ENCODE measurements around the gene EPHB1.

The EPHB1 gene

GRCh38 chr3:135243616-135244015 lies 448.6 kb downstream of the EPHB1 start:
- no peak for DNase-seq (ENCODE audit: extremely low read depth, low read depth)
- no peak overlapping the region for H3K4me3 ChIP-seq (replicated peaks; ENCODE audit: low read depth, low read length)
- TF ChIP-seq CTCF (IDR thresholded peaks at IDR 0.05; ENCODE audit: low read depth, low read length, missing control alignments), result no peak

GRCh38 chr3:135246027-135246426 lies 451.0 kb downstream of the EPHB1 start:
- DNase-seq (ENCODE audit: extremely low read depth, low read depth), result no peak
- H3K4me3 ChIP-seq (replicated peaks; ENCODE audit: low read depth, low read length), result no peak overlapping the region
- TF ChIP-seq CTCF (IDR thresholded peaks at IDR 0.05; ENCODE audit: low read depth, low read length, missing control alignments), result no peak

GRCh38 chr3:135248213-135248612 lies 453.2 kb downstream of the EPHB1 start:
- DNase-seq (ENCODE audit: extremely low read depth, low read depth), result no peak
- TF ChIP-seq CTCF (IDR thresholded peaks at IDR 0.05; ENCODE audit: low read depth, low read length, missing control alignments), result no peak
- no peak overlapping the region for H3K4me3 ChIP-seq (replicated peaks; ENCODE audit: low read depth, low read length)

GRCh38 chr3:135249186-135249585 lies 454.1 kb downstream of the EPHB1 start:
- no peak for TF ChIP-seq CTCF (IDR thresholded peaks at IDR 0.05; ENCODE audit: low read depth, low read length, missing control alignments)
- H3K4me3 ChIP-seq (replicated peaks; ENCODE audit: low read depth, low read length), result no peak overlapping the region
- no peak for DNase-seq (ENCODE audit: extremely low read depth, low read depth)

GRCh38 chr3:135258916-135259315 lies 463.9 kb downstream of the EPHB1 start:
- no peak overlapping the region for H3K4me3 ChIP-seq (replicated peaks; ENCODE audit: low read depth, low read length)
- no peak for DNase-seq (ENCODE audit: extremely low read depth, low read depth)
- TF ChIP-seq CTCF (IDR thresholded peaks at IDR 0.05; ENCODE audit: low read depth, low read length, missing control alignments), result no peak

GRCh38 chr3:135260025-135260424 lies 465.0 kb downstream of the EPHB1 start:
- TF ChIP-seq CTCF (IDR thresholded peaks at IDR 0.05; ENCODE audit: low read depth, low read length, missing control alignments), result no peak
- DNase-seq (ENCODE audit: extremely low read depth, low read depth), result no peak
- no peak overlapping the region for H3K4me3 ChIP-seq (replicated peaks; ENCODE audit: low read depth, low read length)

- DNase-seq (ENCODE audit: extremely low read depth, low read depth), result no peak
- no peak overlapping the region for H3K4me3 ChIP-seq (replicated peaks; ENCODE audit: low read depth, low read length)
- no peak for TF ChIP-seq CTCF (IDR thresholded peaks at IDR 0.05; ENCODE audit: low read depth, low read length, missing control alignments)
Measured at GRCh38 chr3:135261214-135261775, 466.2 kb downstream of the EPHB1 start.
